PC-3 (cell line): ENCODE data around the gene ABCF1. TPM values are rescaled to one million over a fixed set of nuclear protein-coding genes. Genes with fewer than 3 reads are reported as not detected.

Experiments
- ATAC-seq: fragments of 200-7000 bp; cut with Tn5 transposase; 2 replicates; pipeline ENCODE4 v1.9.1; 2020; ENCODE audit warnings: mild to moderate bottlenecking, moderate library complexity
- BruUV-seq: library from RNA; stranded (reverse); fragments of 400-500 nt; replicated peaks from 2 replicates; lab custom pipeline; 2021; lab: Mats Ljungman, UMichigan
- CTCF ChIA-PET: fragments of 300-600 bp; sonication (Branson Sonifier 250); formaldehyde crosslinking; loops from one replicate; lab custom pipeline; 2022; ENCODE audit warnings: antibody characterized with exemption; lab: Charles Lee
- POLR2A ChIA-PET: fragments of 300-600 bp; sonication (Branson Sonifier 250); formaldehyde crosslinking; loops from one replicate; lab custom pipeline; 2022; ENCODE audit warnings: antibody characterized with exemption; ENCODE audit not compliant: unreplicated experiment; lab: Charles Lee
- DNase-seq: peaks from one replicate; pipeline ENCODE4 v3.0.0-alpha.2; 2015
- H2AFZ ChIP-seq: fragments of 300-600 bp; sonication (generic); 2 replicates; pipeline ENCODE4 v1.6.0; 2016; ENCODE audit warnings: antibody characterized with exemption, low read length
- H3F3A ChIP-seq: fragments of 300-600 bp; sonication (generic); one replicate; pipeline ENCODE4 v1.6.0; 2017; ENCODE audit warnings: antibody characterized with exemption, low read length, control low read depth, mild to moderate bottlenecking; ENCODE audit not compliant: unreplicated experiment
- H3K27ac ChIP-seq: fragments of 300-600 bp; sonication (generic); 2 replicates; pipeline ENCODE4 v1.5.1; 2016; ENCODE audit warnings: mild to moderate bottlenecking, low read length
- H3K27me3 ChIP-seq: fragments of 300-600 bp; sonication (generic); 2 replicates; pipeline ENCODE4 v1.6.1; 2016; ENCODE audit warnings: low read length, mixed read lengths
- H3K36me3 ChIP-seq: fragments of 300-600 bp; sonication (generic); 2 replicates; pipeline ENCODE4 v1.6.1; 2016; ENCODE audit warnings: low read depth, mixed run types, low read length, mixed read lengths
- H3K4me1 ChIP-seq: fragments of 300-600 bp; sonication (generic); 2 replicates; pipeline ENCODE4 v1.5.1; 2016; ENCODE audit warnings: low read length; ENCODE audit not compliant: insufficient read depth
- H3K4me2 ChIP-seq: fragments of 300-600 bp; sonication (generic); 2 replicates; pipeline ENCODE4 v1.6.0; 2016; ENCODE audit warnings: low read length
- H3K4me3 ChIP-seq: fragments of 300-600 bp; sonication (generic); 2 replicates; pipeline ENCODE4 v1.5.1; 2016; ENCODE audit warnings: mild to moderate bottlenecking, low read length, mixed read lengths
- H3K79me2 ChIP-seq: fragments of 300-600 bp; sonication (generic); 2 replicates; pipeline ENCODE4 v1.6.1; 2017; ENCODE audit warnings: low read length, mixed read lengths
- H3K9ac ChIP-seq: fragments of 300-600 bp; sonication (generic); 2 replicates; pipeline ENCODE4 v1.6.0; 2016; ENCODE audit warnings: mild to moderate bottlenecking, low read length
- H3K9me2 ChIP-seq: fragments of 300-600 bp; sonication (generic); replicated peaks from 2 replicates; pipeline ENCODE4 v1.6.1; 2016; ENCODE audit warnings: mixed run types, low read length, mixed read lengths
- H3K9me3 ChIP-seq: fragments of 300-600 bp; sonication (generic); 2 replicates; pipeline ENCODE4 v1.6.1; 2016; ENCODE audit warnings: low read length, mixed read lengths
- H4K20me1 ChIP-seq: fragments of 300-600 bp; sonication (generic); 2 replicates; pipeline ENCODE4 v1.6.1; 2016; ENCODE audit warnings: low read length, mixed read lengths
- EZH2 ChIP-seq: fragments of 300-600 bp; sonication (generic); IDR thresholded peaks from one replicate; pipeline ENCODE4 v1.6.1; 2017; ENCODE audit warnings: antibody characterized with exemption, mild to moderate bottlenecking, low read length; ENCODE audit not compliant: unreplicated experiment
- EZH2phosphoT487 ChIP-seq: fragments of 300-600 bp; sonication (generic); IDR thresholded peaks from 2 replicates; pipeline ENCODE4 v1.6.1; 2018; ENCODE audit warnings: mild to moderate bottlenecking, antibody characterized with exemption, low read length, borderline replicate concordance
- intact Hi-C: fragments of 100-400 bp; cut with micrococcal nuclease; formaldehyde crosslinking; loops from 2 replicates; pipeline ENCODE4 v1.9.0; 2023
- total RNA-seq: library from RNA; depleted of rRNA; stranded (reverse); fragments of >200 nt; gene quantifications from 2 replicates; pipeline ENCODE4 v1.2.3, GENCODE V29; 2014
- TF ChIP-seq, protein P1 (sequence below): fragments of 300-600 bp; sonication (generic); conservative IDR thresholded peaks from 2 replicates; pipeline ENCODE4 v1.5.1; 2017; ENCODE audit warnings: antibody characterized with exemption, low read depth, mild to moderate bottlenecking, low read length

Gene ABCF1
- total RNA-seq, 1 experiment from 2014 or later, result 67.3 TPM

GRCh38 chr6:30611150-30611855, 40.1 kb downstream of the ABCF1 start:
- Histone ChIP-seq H3K27me3 (no peaks in the 10 kb centered on the region), H3K79me2 (peaks cover 51% of the 10 kb centered on the region), H3K9me3 (no peaks in the 10 kb centered on the region), H3K36me3 (peaks cover 44% of the 10 kb centered on the region), H3K4me2 (no peak overlapping the region), H2AFZ (no peak overlapping the region), H3K9me2 (no peaks in the 10 kb centered on the region), H3K4me3 (no peak overlapping the region), H3K9ac (no peak overlapping the region), H3K4me1 (peaks cover 28% of the 10 kb centered on the region), H3K27ac (no peak overlapping the region), H4K20me1 (peaks cover 38% of the 10 kb centered on the region), H3F3A (peaks cover 24% of the 10 kb centered on the region)
- no TSS peak for BruUV-seq
- DNase-seq (no peak), ATAC-seq (no peak)
- ChIA-PET CTCF (interaction anchor here (0.6 to 1.9 kb wide), 3 partner anchors 12 to 119 kb away, joined by 4 to 6 read pairs (median 5); no protein-coding TSS in a partner anchor), POLR2A (interaction anchor here (0.6 kb wide), 1 partner anchor 11 kb away, joined by 7 read pairs; no protein-coding TSS in a partner anchor)
- TF ChIP-seq EZH2, result no peak
- no peak for TF ChIP-seq EZH2phosphoT487
- TF ChIP-seq, protein P1, sequence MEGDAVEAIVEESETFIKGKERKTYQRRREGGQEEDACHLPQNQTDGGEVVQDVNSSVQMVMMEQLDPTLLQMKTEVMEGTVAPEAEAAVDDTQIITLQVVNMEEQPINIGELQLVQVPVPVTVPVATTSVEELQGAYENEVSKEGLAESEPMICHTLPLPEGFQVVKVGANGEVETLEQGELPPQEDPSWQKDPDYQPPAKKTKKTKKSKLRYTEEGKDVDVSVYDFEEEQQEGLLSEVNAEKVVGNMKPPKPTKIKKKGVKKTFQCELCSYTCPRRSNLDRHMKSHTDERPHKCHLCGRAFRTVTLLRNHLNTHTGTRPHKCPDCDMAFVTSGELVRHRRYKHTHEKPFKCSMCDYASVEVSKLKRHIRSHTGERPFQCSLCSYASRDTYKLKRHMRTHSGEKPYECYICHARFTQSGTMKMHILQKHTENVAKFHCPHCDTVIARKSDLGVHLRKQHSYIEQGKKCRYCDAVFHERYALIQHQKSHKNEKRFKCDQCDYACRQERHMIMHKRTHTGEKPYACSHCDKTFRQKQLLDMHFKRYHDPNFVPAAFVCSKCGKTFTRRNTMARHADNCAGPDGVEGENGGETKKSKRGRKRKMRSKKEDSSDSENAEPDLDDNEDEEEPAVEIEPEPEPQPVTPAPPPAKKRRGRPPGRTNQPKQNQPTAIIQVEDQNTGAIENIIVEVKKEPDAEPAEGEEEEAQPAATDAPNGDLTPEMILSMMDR, result no peak
- intact Hi-C loops, result no loop called here

DNA sequence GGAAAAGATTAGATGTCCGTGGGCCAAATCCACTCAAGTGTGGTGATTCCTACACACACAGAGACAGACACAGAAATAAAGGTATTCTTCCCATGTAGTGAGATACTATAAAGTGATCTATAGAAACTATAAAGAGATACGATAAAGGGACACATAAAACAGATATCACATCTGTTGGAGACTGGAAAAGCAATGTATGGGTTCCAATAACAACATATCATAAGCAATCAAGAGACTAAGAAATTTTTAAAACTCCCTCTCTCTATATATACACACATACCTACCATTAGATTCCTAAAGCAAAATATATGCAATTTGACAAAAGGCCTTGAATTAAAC, 40.6 kb downstream of the ABCF1 start:
- ChIA-PET CTCF (interaction anchor here (0.6 to 1.9 kb wide), 3 partner anchors 12 to 119 kb away, joined by 4 to 6 read pairs (median 5); no protein-coding TSS in a partner anchor), POLR2A (interaction anchor here (0.6 to 0.7 kb wide), 2 partner anchors 11 kb away, joined by 3 to 7 read pairs; no protein-coding TSS in a partner anchor)
- Histone ChIP-seq H3K4me1 (peaks cover 30% of the 10 kb centered on the region), H3K27ac (no peak overlapping the region), H3F3A (peaks cover 27% of the 10 kb centered on the region), H3K9ac (no peak overlapping the region), H4K20me1 (peaks cover 42% of the 10 kb centered on the region), H3K9me3 (no peaks in the 10 kb centered on the region), H3K27me3 (no peaks in the 10 kb centered on the region), H2AFZ (no peak overlapping the region), H3K9me2 (no peaks in the 10 kb centered on the region), H3K79me2 (peaks cover 57% of the 10 kb centered on the region), H3K4me3 (no peak overlapping the region), H3K36me3 (peaks cover 44% of the 10 kb centered on the region), H3K4me2 (no peak overlapping the region)
- TF ChIP-seq, protein P1, result no peak
- TF ChIP-seq EZH2phosphoT487 (no peak), EZH2 (no peak)
- ATAC-seq, result no peak
- intact Hi-C loops, result no loop called here
- DNase-seq, result no peak
- no TSS peak for BruUV-seq
